K562 (cell line): ENCODE measurements around the gene ALG10. TPM values are rescaled to one million over a fixed set of nuclear protein-coding genes. Genes with fewer than 3 reads are reported as not detected.

ENCODE experiments used
- ATAC-seq: fragments of 200-7000 bp; cut with Tn5 transposase; 3 replicates; pipeline ENCODE4 v1.9.1; 2020; ENCODE audit warnings: moderate library complexity
- BruUV-seq: library from RNA; stranded (reverse); fragments of 400-500 nt; replicated peaks from 2 replicates; lab custom pipeline; 2021; lab: Mats Ljungman, UMichigan
- CTCF ChIA-PET: fragments of 300-600 bp; formaldehyde crosslinking; extraction: SDS; loops from one replicate; lab custom pipeline; 2021; ENCODE audit warnings: low intra/inter-chr PET ratio; lab: Yijun Ruan, JAX
- POLR2A ChIA-PET: fragments of 300-600, 350-650 bp; sonication (Branson Sonifier 250); formaldehyde crosslinking; extraction: SDS; loops from one replicate; lab custom pipeline; 2021; ENCODE audit warnings: antibody characterized with exemption, inconsistent platforms; lab: Yijun Ruan, JAX
- DNase-seq, 4 experiments: peaks; one replicate each; pipeline versions ENCODE4 v3.0.0 to v3.0.0-alpha.2; 2011 to 2018; ENCODE audit warnings: low spot score in 3 of 4, mixed read lengths in 3 of 4; ENCODE audit errors: extremely low read depth in 1 of 4
- FAIRE-seq: peaks from 2 replicates; lab custom pipeline; 2011; peaks lifted over from hg19 to GRCh38; lab: Jason Lieb, UNC
- H2AFZ ChIP-seq: 2 replicates; pipeline ENCODE4 v1.6.0; 2011; ENCODE audit warnings: low read depth, low read length, control low read depth, inconsistent platforms
- H3K27ac ChIP-seq: fragments of 200-600 bp; 3 replicates; pipeline ENCODE4 v1.8.0; 2011; ENCODE audit warnings: low read depth, mild to moderate bottlenecking, control low read depth, inconsistent platforms, low read length, moderate library complexity, mixed read lengths; ENCODE audit errors: extremely low read depth
- H3K27me3 ChIP-seq, 2 experiments: fragments of 300-600 bp in 1 of 2; 2 replicates in 1 of 2; 3 replicates in 1 of 2; pipeline versions ENCODE4 v1.6.0 to v1.8.0; 2011; ENCODE audit warnings: inconsistent platforms in 2 of 2, low read length in 2 of 2, mild to moderate bottlenecking in 1 of 2, mixed read lengths in 1 of 2, moderate library complexity in 1 of 2; ENCODE audit not compliant: control insufficient read depth in 2 of 2, insufficient read depth in 2 of 2
- H3K36me3 ChIP-seq: fragments of 300-600 bp; 3 replicates; pipeline ENCODE4 v1.8.0; 2011; ENCODE audit warnings: mild to moderate bottlenecking, low read length, inconsistent platforms; ENCODE audit not compliant: control insufficient read depth, insufficient read depth
- H3K4me1 ChIP-seq, 2 experiments: fragments of 200-600 bp in 1 of 2; replicated peaks in 1 of 2; 2 replicates in 1 of 2; 3 replicates in 1 of 2; pipeline versions ENCODE4 v1.5.1 to v1.8.0; 2011; ENCODE audit warnings: inconsistent platforms in 2 of 2, low read length in 2 of 2, mild to moderate bottlenecking in 1 of 2, mixed read lengths in 1 of 2, moderate library complexity in 1 of 2; ENCODE audit not compliant: control insufficient read depth in 2 of 2, insufficient read depth in 2 of 2
- H3K4me2 ChIP-seq: 2 replicates; pipeline ENCODE4 v1.6.1; 2011; ENCODE audit warnings: low read length, control low read depth, inconsistent platforms, mixed read lengths; ENCODE audit not compliant: insufficient read depth
- H3K4me3 ChIP-seq: fragments of 200-600 bp; sonication (generic), shearing (Covaris generic); 2 replicates; pipeline ENCODE4 v1.5.1; 2016; ENCODE audit warnings: control low read depth, inconsistent platforms
- H3K79me2 ChIP-seq: fragments of 200-600 bp; 3 replicates; pipeline ENCODE4 v1.8.0; 2011; ENCODE audit warnings: low read length, inconsistent platforms; ENCODE audit not compliant: control insufficient read depth, insufficient read depth
- H3K9ac ChIP-seq, 2 experiments: 2 replicates each; pipeline versions ENCODE4 v1.6.0 to v1.6.1; 2011; ENCODE audit warnings: low read depth in 2 of 2, low read length in 2 of 2, control low read depth in 1 of 2, inconsistent platforms in 1 of 2, mild to moderate bottlenecking in 1 of 2, mixed read lengths in 1 of 2; ENCODE audit not compliant: insufficient read depth in 1 of 2
- H3K9me1 ChIP-seq: one replicate; pipeline ENCODE4 v1.6.0; 2011; ENCODE audit warnings: inconsistent platforms, mild to moderate bottlenecking, low read length, moderate library complexity; ENCODE audit not compliant: control insufficient read depth, insufficient read depth
- H3K9me3 ChIP-seq: replicated peaks from 2 replicates; pipeline ENCODE4 v1.5.1; 2011; ENCODE audit warnings: low read depth, low read length, inconsistent platforms; ENCODE audit not compliant: control insufficient read depth, insufficient read depth
- H4K20me1 ChIP-seq: replicated peaks from 2 replicates; pipeline ENCODE4 v1.6.1; 2011; ENCODE audit warnings: low read length, inconsistent platforms, mixed read lengths; ENCODE audit not compliant: control insufficient read depth, insufficient read depth
- CBFB ChIP-seq: sonication (generic); formaldehyde crosslinking; IDR thresholded peaks from 2 replicates; pipeline ENCODE4 v1.4.0; 2020; ENCODE audit warnings: mild to moderate bottlenecking, missing genetic modification reagents
- FOXJ3 ChIP-seq: sonication (generic); formaldehyde crosslinking; IDR thresholded peaks from 2 replicates; pipeline ENCODE4 v1.4.0; 2020; ENCODE audit warnings: mild to moderate bottlenecking, missing genetic modification reagents
- HMGXB4 ChIP-seq: sonication (generic); formaldehyde crosslinking; IDR thresholded peaks from 2 replicates; pipeline ENCODE4 v1.8.1; 2023; ENCODE audit warnings: mild to moderate bottlenecking, missing genetic modification reagents
- HNRNPH1 ChIP-seq: fragments of 200-400 bp; formaldehyde crosslinking; optimal IDR thresholded peaks from 2 replicates; pipeline ENCODE3; 2017; ENCODE audit warnings: low read depth, mild to moderate bottlenecking, low read length, moderate library complexity
- RFX1 ChIP-seq: fragments of 450-650 bp; IDR thresholded peaks from 2 replicates; pipeline ENCODE4 v1.6.1; 2016; ENCODE audit warnings: mild to moderate bottlenecking, moderate library complexity
- SAFB2 ChIP-seq: fragments of 200-400 bp; formaldehyde crosslinking; IDR thresholded peaks from 2 replicates; pipeline ENCODE4 v1.6.1; 2018; ENCODE audit warnings: borderline replicate concordance, low read length, low read depth, moderate library complexity; ENCODE audit not compliant: severe bottlenecking
- SMAD1 ChIP-seq: fragments of 150-350 bp; IDR thresholded peaks from 2 replicates; pipeline ENCODE4 v1.6.1; 2014; ENCODE audit warnings: low read length, low read depth; ENCODE audit not compliant: partially characterized antibody
- ZBTB33 ChIP-seq: sonication (generic); formaldehyde crosslinking; IDR thresholded peaks from 2 replicates; pipeline ENCODE4 v1.8.1; 2023; ENCODE audit warnings: mild to moderate bottlenecking, missing genetic modification reagents
- ZFP36 ChIP-seq: fragments of 150-350 bp; IDR thresholded peaks from 2 replicates; pipeline ENCODE4 v1.6.1; 2018; ENCODE audit warnings: low read length, low read depth; ENCODE audit not compliant: partially characterized antibody
- ZNF217 ChIP-seq: sonication (generic); formaldehyde crosslinking; IDR thresholded peaks from 2 replicates; pipeline ENCODE4 v1.8.0; 2022; ENCODE audit warnings: mild to moderate bottlenecking, missing genetic modification reagents
- WGBS: fragments of 100-300 bp; shearing (Covaris generic); methylation state at CpG from one replicate; pipeline ENCODE4 v1.1.6; 2016; ENCODE audit warnings: low coverage, mixed read lengths; ENCODE audit not compliant: insufficient coverage; ENCODE audit errors: missing lambda C conversion rate; 5-methylcytosine and 5-hydroxymethylcytosine counted together
- in situ Hi-C: fragments of 300-500 bp; cut with MboI; formaldehyde crosslinking; loops from 4 replicates; pipeline ENCODE4 v1.15.0; 2018; ENCODE audit warnings: inconsistent platforms, mixed read lengths
- intact Hi-C: fragments of 100-400 bp; cut with micrococcal nuclease; formaldehyde crosslinking; loops from 2 replicates; pipeline ENCODE4 v1.14.2; 2022
- polyA plus RNA-seq, 8 experiments: library from polyadenylated mRNA; depleted of rRNA in 4 of 8; stranded (reverse) in 5 of 8; unstranded in 3 of 8; fragments of >200 nt; fragmentation: Nextera tagmentation in 2 of 8; fragmentation: Illumina TruSeq in 1 of 8; extraction: Ambion mirVana in 2 of 8; extraction: Trizol in 1 of 8; gene quantifications; 2 replicates each; pipeline versions ENCODE4 v1.2.1 to v1.2.3, GENCODE V29; 2011 to 2014; ENCODE audit warnings: inconsistent platforms in 1 of 8, missing spikeins in 1 of 8
- total RNA-seq, 7 experiments: library from RNA; depleted of rRNA in 6 of 7; stranded (reverse); fragments of >200 nt in 6 of 7; fragmentation: Illumina TruSeq in 2 of 7; extraction: Trizol in 2 of 7; gene quantifications; 2 replicates each; pipeline versions ENCODE4 v1.2.1 to v1.2.3, GENCODE V29; 2011 to 2021; ENCODE audit warnings: low replicate concordance in 1 of 7
- TF ChIP-seq, protein P1 (sequence below): fragments of 150-350 bp; conservative IDR thresholded peaks from 2 replicates; pipeline ENCODE4 v1.6.1; 2014; ENCODE audit warnings: low read length

Gene ALG10
- total and polyA plus RNA-seq, 9 of the 15 experiments (the other 6 are each of a cell fraction or from before 2014, with no cell fraction given) = 2.4 to 14.7 (median 6.4) TPM

DNA sequence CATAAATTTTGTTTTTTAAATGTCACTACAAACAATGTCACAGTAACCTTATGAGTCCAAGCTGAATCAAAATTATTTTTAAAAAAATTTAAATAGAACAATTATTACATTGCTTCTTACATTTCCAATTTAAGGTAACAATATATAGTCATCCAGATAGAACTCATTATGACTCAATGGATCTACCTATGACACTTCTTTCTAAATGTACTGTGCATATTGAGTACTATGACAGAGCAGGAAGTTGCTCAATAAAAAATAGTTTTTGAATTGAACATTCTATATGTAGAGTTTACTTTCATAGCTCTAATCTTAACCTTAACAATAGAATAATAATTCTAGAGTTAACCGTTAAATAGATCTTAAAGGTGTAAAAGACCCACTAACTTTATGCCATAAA lies 44.4 kb upstream of the ALG10 start:
- H3K9ac ChIP-seq = no peak overlapping the region
- H4K20me1 ChIP-seq = no peaks in the 10 kb centered on the region
- no peak overlapping the region for H3K4me3 ChIP-seq
- intact Hi-C loops = no loop called here
- in situ Hi-C loops = no loop called here
- FAIRE-seq (no peak), DNase-seq (no peak), ATAC-seq (no peak)
- no peaks in the 10 kb centered on the region for H3K79me2 ChIP-seq
- ChIA-PET CTCF (no interaction called here), POLR2A (no interaction called here)
- no TSS peak for BruUV-seq
- H3K27ac ChIP-seq = no peak overlapping the region
- WGBS = 5% methylated on average over 1 of the region's 1 CpG
- H3K27me3 ChIP-seq = no peaks in the 10 kb centered on the region
- no peaks in the 10 kb centered on the region for H3K9me3 ChIP-seq
- no peak overlapping the region for H3K4me2 ChIP-seq
- H2AFZ ChIP-seq = no peak overlapping the region
- H3K4me1 ChIP-seq = no peaks in the 10 kb centered on the region
- H3K9me1 ChIP-seq = no peaks in the 10 kb centered on the region
- H3K36me3 ChIP-seq = no peaks in the 10 kb centered on the region
- TF ChIP-seq RFX1 (no peak), SMAD1 (no peak), ZBTB33 (CRISPR knock-in tag) (no peak), HMGXB4 (CRISPR knock-in tag) (no peak), CBFB (no peak), ZNF217 (no peak), ZFP36 (no peak), HNRNPH1 (no peak), SAFB2 (no peak), FOXJ3 (no peak)
- TF ChIP-seq, protein P1, sequence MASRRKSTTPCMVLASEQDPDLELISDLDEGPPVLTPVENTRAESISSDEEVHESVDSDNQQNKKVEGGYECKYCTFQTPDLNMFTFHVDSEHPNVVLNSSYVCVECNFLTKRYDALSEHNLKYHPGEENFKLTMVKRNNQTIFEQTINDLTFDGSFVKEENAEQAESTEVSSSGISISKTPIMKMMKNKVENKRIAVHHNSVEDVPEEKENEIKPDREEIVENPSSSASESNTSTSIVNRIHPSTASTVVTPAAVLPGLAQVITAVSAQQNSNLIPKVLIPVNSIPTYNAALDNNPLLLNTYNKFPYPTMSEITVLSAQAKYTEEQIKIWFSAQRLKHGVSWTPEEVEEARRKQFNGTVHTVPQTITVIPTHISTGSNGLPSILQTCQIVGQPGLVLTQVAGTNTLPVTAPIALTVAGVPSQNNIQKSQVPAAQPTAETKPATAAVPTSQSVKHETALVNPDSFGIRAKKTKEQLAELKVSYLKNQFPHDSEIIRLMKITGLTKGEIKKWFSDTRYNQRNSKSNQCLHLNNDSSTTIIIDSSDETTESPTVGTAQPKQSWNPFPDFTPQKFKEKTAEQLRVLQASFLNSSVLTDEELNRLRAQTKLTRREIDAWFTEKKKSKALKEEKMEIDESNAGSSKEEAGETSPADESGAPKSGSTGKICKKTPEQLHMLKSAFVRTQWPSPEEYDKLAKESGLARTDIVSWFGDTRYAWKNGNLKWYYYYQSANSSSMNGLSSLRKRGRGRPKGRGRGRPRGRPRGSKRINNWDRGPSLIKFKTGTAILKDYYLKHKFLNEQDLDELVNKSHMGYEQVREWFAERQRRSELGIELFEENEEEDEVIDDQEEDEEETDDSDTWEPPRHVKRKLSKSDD = no peak
